ENCODE measurements around the gene ALDH1L2. TPM values are rescaled to one million over a fixed set of nuclear protein-coding genes. Genes with fewer than 3 reads are reported as not detected.
"Not testable (repeated sequence)": the region's sequence is repeated elsewhere in the genome, so short reads cannot be mapped to it uniquely, and the experiment has no call there.

ALDH1L2 gene
- polyA plus RNA-seq, 1 donor: 1.2 TPM

DNA sequence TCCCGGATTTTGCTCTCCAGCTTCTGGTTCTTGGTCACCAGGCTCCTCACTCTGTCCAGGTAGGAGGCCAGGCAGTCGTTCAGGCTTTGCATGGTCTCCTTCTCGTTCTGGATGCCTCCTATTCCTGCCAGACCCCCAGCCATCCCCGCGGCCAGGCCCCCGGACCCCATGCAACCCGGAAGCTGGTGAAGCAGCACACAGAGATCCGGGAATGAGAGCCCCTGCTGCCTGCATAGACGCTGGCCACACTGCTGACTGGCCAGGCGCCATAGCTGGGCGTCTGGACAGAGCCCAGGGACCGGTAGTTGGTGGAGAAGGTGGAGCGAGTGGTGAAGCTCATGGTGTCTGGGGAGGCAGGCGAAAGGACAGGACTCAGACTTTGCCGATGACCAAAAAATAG is 106.6 kb downstream of the ALDH1L2 start:
- DNase-seq: not testable (repeated sequence)

DNA sequence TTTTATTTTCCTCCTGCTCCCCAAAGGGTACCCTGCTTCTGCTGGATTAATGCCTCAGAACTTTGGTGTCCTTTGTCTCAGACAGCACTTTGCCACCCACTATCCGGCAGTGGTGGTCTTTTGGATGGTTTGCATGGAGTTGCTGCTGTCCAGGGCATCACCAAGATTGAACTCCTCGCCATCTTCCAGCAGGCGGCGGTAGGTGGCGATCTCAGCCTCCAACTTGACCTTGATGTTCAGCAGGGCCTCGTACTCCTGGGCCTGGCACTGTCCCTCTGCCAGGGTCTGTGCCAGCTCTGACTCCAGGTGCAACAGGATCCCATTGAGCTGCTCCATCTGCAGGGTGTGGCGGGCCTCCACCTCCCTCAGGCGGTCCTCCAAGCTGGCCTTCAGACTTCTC is 107.6 kb downstream of the ALDH1L2 start:
- DNase-seq: no peak

DNA sequence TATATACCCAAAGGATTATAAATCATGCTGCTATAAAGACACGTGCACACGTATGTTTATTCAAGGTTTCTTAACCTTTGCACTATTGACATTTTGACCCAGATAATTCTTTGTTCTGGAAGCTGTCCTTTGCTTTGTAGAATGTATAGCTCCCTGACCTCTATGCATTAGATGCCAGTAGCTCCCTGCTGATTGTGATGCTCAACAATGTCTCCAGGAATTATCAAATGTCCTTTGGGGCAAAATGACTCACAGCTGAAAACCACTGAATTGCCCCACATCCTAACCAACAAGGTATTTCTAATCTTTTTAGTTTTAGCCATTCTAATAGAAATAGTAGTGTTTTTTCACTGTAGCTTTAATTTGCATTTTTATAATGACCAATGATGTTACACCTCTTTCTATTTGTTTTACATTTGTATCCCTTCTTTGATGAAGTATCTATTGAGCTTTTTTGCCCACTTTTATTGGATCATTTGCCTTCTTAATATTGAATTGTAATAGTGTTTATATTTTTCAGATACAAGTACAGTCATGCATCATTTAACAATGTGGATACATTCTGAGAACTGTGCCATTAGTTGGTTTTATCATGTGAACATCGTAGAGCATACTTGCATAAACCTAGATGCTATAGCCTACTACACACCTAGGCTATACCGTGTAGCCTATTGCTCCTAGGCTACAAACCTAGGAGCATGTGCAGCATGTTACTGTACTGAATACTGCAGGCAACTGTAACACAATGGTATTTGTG is 108.5 kb downstream of the ALDH1L2 start:
- DNase-seq: no peak

DNA sequence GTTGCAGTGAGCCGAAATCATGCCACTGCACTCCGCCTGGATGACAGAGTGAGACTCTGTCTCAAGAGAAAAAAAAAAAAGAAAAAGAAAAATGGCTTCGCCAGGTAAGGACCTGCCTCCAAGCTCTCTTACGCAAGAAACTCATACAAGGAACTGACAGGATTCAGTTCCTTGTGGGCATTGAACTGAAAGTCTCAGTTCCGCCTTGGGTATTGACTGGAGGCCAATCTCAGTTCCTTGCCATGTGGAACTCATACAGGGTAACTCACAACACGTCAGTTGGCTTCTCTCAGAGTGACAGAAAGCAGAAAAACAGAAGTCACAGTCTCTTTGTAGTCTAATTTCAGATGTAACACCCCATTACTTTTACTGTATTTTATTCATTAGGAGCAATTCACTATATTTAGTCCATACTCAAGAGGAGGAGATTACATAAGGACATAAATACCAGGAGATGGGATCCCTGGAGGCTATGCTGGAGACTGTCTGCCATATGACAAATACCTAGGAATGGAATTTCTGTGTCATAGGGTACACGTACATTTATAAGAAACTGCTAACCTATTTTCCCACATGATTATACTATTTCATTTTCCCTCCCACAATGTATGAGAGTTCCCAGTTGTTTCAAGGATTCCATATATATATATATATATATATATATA is 109.5 kb downstream of the ALDH1L2 start:
- DNase-seq: no peak

DNA sequence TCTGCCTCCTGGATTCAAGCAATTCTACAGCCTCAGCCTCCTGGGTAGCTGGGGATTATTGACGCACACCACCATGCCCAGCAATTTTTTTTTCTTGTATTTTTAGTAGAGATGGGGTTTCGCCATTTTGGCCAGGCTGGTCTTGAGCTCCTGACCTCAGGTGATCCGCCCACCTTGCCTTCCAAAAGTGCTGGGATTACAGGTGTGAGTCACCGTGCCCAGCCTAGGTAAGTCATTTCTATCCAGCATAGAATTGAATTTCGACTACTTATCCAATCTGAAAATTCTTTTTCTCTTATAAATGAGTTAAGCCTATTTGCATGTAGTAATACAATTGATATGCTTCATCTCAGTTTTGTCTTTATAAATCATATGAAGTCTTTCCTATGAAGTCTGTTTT is 111.0 kb downstream of the ALDH1L2 start:
- no peak for DNase-seq

DNA sequence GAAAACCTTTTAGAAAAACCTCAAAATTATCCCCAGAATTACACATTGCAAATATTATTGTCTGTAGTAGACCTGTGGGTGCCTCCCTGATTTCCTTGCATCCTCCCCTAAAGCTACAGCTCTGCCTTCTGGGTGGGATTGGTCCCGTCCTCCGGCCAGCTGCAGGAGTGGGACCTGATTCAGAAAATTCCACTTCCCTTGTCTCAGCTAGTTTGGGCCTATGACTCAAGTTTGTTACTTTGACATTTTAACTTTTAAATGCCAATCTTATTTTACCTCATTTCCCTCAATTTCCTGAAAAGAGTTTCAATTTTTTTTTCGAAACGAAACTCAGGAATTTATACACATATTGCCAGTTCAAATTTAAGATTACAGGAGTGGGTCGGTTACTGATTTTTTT is 113.0 kb downstream of the ALDH1L2 start:
- no peak for DNase-seq

Other genes with a start within 250 kb of the ALDH1L2 start
- gene SLC41A2, start 126.2 kb downstream of the ALDH1L2 start, polyA plus RNA-seq (ENCODE audit: insufficient read length): 6.6 TPM
- gene NOPCHAP1, start 98.1 kb downstream of the ALDH1L2 start, polyA plus RNA-seq (ENCODE audit: insufficient read length): 11.7 TPM
- gene WASHC4, start 23.3 kb upstream of the ALDH1L2 start, polyA plus RNA-seq (ENCODE audit: insufficient read length): 79.2 TPM
- gene APPL2, start 151.7 kb upstream of the ALDH1L2 start, polyA plus RNA-seq (ENCODE audit: insufficient read length): 118 TPM
- 81.0 TPM for gene C12orf75, start 246.2 kb upstream of the ALDH1L2 start, polyA plus RNA-seq (ENCODE audit: insufficient read length)

Measured in left kidney (tissue), 2 donors.